D721Med (cell line): ENCODE results near the gene CHD8.

Experiments used
- DNase-seq: peaks from one replicate; pipeline ENCODE4 v3.0.0; 2011; ENCODE audit warnings: low spot score; ENCODE audit not compliant: insufficient read length
- FAIRE-seq: peaks from 2 replicates; lab custom pipeline; 2011; peaks lifted over from hg19 to GRCh38; lab: Jason Lieb, UNC
- CTCF ChIP-seq: IDR thresholded peaks from 2 replicates; pipeline ENCODE4 v1.5.1; 2012; ENCODE audit warnings: mild to moderate bottlenecking, control low read depth; ENCODE audit not compliant: insufficient read depth; ENCODE audit errors: missing control alignments

CHD8 gene

GRCh38 chr14:21496453-21496852 lies 40.5 kb upstream of the CHD8 start:
- no peak for DNase-seq
- TF ChIP-seq CTCF: no peak
- FAIRE-seq: no peak

GRCh38 chr14:21494902-21495762 lies 39.2 kb upstream of the CHD8 start:
- no peak for TF ChIP-seq CTCF
- no peak for DNase-seq
- no peak for FAIRE-seq

- DNase-seq: no peak
- TF ChIP-seq CTCF: no peak
These were observed 30.7 kb upstream of the CHD8 start for GRCh38 chr14:21486640-21487087.

GRCh38 chr14:21476925-21477681 lies 21.2 kb upstream of the CHD8 start, which contains the start of the genes RAB2B and TOX4:
Gene RAB2B (minus strand): TSS chr14:21476959. CDS start chr14:21476872, 87 bp downstream.
Gene TOX4 (plus strand): TSS chr14:21477195. CDS start chr14:21477279, 84 bp downstream.
- DNase-seq: peak; percentile 51
- FAIRE-seq: no peak
- peak; percentile 97 for TF ChIP-seq CTCF

More at GRCh38 chr14:21486640-21487087, 30.7 kb upstream of the CHD8 start:
- no peak for FAIRE-seq

- TF ChIP-seq CTCF: no peak
- FAIRE-seq: no peak
- DNase-seq: no peak
These were observed 20.6 kb upstream of the CHD8 start for GRCh38 chr14:21476523-21476924.

- no peak for FAIRE-seq
- TF ChIP-seq CTCF: no peak
- DNase-seq: no peak
These were observed 20.0 kb upstream of the CHD8 start for GRCh38 chr14:21475767-21476522.
